Measurements from ENCODE around the gene ACSF2.

DNA sequence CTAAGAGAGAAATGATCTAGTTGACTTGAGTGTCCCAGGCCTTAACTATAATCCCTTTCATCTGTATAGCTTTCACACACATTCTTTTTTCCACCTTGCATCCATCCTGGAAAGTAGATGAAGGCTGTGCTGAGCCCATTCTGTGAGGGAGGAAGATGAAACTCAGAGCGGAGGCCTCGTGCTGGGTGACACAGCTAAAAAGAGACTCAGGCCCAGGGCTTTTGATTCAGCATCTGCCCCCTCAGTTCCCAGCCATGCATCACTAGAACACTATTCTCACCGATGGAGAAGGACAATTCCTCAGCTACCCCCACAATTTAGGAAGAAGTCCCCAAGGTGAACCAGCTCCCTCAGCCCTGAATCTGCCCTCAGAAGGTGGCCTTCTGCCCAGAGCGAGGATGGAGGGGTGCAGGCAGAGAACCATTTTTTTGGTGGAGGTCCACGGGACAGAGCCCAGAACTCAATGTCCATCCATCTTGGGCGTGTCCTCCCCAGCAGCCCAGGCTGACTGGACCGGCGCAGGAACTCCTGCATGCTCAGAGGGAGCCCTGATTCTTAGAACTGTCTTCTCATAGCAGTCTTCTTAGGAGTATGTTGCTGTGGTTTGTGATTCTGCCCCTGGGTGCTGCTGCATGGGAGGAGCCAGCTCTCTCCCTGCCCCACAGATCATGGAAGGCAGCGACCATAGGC, 76.4 kb downstream of the ACSF2 start:
- TF ChIP-seq, protein P1, sequence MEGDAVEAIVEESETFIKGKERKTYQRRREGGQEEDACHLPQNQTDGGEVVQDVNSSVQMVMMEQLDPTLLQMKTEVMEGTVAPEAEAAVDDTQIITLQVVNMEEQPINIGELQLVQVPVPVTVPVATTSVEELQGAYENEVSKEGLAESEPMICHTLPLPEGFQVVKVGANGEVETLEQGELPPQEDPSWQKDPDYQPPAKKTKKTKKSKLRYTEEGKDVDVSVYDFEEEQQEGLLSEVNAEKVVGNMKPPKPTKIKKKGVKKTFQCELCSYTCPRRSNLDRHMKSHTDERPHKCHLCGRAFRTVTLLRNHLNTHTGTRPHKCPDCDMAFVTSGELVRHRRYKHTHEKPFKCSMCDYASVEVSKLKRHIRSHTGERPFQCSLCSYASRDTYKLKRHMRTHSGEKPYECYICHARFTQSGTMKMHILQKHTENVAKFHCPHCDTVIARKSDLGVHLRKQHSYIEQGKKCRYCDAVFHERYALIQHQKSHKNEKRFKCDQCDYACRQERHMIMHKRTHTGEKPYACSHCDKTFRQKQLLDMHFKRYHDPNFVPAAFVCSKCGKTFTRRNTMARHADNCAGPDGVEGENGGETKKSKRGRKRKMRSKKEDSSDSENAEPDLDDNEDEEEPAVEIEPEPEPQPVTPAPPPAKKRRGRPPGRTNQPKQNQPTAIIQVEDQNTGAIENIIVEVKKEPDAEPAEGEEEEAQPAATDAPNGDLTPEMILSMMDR (IDR thresholded peaks at IDR 0.05): no peak
- no peak for TF ChIP-seq POLR2A (IDR thresholded peaks at IDR 0.05)
